ENCODE measurements around the gene B3GALNT1. TPM values are rescaled to one million over a fixed set of nuclear protein-coding genes. Genes with fewer than 3 reads are reported as not detected.
A peak's percentile ranks its signal among the peaks of the same experiment; 100 is the strongest.

The B3GALNT1 gene
- polyA plus RNA-seq, 3 donors, result 34.8 to 43.6 (median 36.5) TPM

DNA sequence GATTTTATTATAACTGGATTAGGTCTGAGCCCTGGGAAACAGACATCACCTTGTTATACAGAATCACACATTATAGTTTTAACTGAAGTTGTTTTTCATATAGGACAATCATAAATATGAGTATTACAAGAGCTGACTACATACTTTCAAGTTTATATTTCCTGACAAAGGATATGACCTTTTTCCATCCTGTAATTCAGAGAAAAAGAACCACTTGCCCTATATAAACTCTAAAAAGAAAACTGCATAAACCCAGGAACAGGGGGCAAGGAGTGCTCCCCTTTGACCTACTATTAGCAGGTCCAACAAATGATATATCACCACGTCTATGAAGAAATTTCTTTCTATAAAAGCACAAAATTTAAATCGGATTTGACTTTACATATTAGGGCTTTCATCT is 20.9 kb downstream of the B3GALNT1 start:
- DNase-seq, result no peak

DNA sequence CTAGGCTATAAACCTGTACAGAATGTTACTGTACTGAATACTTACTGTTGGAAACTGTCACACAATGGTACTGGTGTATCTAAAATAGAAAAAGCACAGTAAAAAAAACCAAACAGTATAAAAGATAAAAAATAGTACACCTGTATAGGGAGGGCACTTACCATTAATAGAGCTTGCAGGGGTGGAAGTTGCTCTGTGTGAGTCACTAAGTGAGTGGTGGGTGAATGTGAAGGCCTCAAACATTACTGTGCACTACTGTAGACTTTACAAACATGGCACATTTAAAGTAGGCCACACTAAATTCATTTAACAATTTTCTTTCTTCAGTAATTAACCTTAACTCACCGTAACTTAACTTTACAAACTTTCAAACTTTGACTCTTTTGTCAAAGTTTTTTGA is 22.0 kb downstream of the B3GALNT1 start:
- DNase-seq, result no peak

DNA sequence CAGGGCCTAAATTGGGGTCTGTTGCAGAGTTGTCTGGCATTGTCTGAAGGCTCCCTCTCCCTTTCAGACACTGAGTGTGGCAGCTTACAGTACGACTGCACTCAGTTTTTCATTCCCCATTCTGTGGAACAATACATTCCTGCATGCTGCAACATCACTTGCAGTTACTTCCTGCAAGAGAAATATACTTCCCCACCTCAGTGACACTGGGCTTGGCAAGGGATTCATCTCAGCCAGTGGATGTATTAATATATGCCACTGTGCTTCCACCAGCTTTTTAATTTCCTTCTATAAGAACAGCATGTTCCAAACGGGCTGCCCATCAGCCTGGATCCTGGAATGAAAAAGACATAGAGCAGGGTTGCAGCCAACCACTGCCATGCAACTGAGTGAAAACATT is 23.1 kb downstream of the B3GALNT1 start:
- DNase-seq, result no peak

DNA sequence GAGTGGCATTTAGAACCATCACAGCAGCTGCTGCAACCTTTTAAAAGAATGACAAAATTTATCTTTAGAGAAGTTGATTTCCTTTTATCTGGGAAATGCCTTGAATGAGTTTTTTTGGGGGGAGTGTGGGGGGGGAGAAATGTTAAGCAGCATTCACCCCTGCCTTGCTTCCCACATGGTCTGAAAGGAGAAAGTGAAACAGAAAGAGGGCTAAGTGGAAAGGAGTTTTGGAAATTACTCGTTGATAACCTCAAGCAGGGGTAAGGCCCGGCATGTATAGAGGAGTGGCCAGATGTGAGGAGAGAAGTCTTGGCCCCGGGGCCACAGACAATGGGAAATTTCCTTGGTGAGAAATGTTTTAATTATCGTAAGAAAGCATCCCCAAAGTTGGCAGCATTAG is 23.5 kb downstream of the B3GALNT1 start:
- no peak for DNase-seq

DNA sequence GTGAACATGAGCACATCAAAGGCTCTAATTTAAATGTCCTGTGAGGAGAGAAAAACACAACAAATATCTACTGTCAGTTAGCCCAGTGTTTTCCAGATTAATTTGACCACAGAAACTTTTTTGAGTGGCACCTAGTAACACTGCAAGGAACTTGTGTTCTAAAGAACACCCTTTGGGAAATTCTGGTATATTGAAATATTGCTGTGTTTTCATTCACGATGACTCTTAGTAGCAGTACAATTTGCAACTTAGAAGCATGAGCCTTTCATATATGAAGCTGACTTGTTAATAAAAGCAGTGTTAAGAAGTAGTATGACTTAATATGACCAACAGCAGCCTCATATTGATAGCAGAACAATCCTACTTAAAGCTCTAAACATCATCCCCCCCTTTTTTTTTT is 32.0 kb downstream of the B3GALNT1 start:
- DNase-seq, result no peak

DNA sequence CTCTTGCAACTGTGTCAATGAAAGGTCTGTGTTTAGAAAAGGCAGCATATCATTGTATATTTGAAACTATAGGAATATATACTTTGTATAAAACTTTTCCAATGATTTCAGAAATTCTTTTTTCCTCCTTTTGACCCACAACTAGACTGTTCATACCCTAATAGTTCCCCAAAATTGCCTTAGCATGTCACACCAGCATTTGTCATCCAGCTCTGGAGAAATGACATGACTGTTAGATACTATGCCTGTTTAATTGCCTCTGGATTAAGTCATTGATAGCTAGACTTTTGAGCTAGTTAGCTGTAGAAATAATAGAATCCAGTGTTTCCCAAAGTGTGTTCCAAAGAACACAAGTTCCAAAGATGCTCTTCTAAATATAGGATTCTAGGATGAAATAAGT is 32.4 kb downstream of the B3GALNT1 start:
- no peak for DNase-seq

DNA sequence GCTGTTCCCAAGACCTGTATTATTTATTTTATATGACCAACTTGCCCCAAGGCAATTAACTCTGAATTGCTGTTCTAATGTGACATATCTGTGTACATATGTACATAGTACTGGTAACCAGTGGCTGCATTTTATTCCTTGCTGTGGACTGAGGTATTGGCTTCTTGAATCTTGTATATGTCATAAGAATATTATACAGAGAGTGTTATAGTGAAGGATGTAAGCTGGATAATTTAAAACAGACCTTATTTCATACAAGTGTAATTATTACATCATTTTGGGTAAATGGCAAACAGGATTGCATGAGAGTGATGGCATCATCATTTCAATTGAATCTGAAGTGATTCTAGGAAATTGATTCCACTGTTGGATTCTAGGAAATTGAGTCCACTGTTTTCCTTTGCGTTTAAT is 32.9 kb downstream of the B3GALNT1 start:
- no peak for DNase-seq

DNA sequence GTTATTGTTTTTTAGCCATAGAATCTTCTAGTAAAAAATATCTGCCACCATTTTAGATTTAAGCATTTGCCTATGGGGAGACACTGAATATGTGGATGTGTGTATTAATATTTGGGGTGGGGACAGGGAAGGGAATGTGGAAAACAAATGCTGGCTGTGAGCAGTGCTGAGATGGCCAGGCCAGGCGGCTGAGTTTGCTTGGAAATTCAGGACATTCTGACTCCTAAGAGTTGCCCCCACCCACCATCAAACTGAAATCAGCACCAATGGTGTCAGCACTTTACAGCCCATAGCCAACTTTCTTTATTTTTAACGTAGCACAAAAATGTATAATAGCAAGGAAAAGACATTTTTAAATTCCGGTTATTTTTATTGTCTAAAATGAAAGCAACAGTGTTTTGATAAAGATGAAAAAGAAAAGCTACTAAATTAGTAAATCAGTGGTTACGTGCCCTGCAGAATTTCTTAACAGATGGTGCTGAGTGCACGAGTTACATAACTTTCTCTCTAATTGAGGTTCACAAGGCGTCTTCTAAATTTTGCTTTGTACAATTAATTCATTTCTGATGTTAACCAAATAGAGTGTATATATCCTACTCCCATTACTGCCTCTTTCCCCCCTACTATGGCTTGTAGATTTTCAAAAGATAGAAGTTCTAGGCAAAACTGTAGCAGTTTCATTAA is 34.0 kb downstream of the B3GALNT1 start:
- DNase-seq, result no peak

DNA sequence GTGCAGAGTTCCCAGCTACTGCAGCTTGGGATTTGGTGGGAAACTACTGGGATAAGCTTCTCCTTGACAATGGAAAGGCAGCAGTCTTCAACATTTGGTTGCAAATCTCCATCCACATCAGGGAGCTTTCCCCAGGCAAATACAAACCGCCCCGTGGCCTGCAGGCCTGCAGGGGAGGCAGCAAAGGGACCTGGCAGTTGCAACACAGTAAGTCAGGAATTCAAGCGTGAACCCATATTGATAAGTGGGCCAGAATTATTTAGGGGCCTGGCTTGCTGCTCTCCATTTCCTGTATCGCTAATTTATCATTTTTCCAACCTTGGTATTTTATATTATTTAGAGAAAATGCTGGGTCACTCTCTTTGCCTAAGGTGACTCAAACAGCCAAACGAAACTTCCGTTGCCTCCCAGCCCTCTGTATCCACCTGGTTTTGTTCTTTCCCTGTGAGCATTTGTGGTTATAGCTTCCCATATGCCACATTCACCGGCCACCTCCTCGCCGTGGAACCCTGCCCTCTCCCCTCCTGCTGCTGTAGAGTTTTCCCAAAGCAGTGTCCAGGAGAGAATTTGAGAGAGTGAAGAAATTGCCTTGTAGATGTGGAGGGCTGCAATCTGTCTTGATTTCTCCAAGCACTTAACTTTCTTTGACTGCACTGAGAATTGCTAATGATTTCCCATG is 34.8 kb downstream of the B3GALNT1 start:
- DNase-seq, result no peak

DNA sequence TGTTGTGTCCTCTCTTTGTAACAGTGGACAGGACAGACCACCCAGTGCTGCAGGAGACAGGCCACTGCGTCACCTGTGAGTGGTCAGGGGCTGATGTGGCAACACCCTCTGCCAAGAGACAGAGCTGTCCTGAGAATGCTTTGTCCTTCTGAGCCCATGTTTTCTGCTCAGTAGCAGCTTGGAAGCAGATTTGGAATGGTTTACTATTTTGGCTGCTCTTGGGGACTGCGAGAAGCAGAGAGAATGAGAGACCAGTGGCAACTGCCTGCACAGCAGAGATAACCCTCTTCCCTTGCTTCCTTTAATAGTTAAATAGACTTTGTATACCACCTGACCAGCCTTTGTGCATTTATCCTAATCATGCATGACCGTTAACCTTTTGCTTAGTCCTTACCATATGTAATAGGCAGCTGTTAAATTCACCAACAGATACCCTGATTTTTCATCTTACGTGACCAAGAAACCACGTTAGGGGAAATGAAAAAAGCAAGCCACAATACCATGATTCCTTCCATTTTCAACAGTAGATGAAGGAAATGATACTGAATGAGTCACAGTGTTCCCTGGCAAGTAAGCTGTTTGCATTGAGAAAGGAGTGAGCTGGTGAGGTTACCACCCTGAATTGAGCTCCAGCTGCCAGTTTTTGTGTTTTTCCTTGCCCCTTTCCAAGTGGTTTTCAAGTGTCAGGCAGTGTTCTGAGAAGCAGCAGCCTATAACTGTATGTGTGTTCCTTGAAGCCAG is 35.5 kb downstream of the B3GALNT1 start:
- no peak for DNase-seq

DNA sequence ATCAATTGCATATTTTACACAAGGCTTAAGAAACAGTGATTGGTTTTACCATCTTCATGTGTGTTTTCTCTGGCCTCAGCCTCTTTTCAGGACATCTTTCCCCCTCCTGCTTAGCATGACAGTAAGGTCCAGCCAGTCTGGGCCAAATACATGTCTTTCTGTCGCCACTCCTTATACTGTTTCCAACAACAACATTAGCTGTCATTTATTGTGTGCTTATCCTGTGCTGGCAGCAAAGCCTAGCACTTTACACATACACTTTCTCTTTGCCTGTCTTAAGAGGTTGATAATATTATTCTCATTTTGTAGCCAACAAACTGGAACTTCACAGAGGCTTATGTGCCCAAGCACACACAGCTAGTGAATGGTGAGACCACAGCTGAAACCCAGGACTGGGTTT is 37.8 kb downstream of the B3GALNT1 start:
- DNase-seq, result no peak

DNA sequence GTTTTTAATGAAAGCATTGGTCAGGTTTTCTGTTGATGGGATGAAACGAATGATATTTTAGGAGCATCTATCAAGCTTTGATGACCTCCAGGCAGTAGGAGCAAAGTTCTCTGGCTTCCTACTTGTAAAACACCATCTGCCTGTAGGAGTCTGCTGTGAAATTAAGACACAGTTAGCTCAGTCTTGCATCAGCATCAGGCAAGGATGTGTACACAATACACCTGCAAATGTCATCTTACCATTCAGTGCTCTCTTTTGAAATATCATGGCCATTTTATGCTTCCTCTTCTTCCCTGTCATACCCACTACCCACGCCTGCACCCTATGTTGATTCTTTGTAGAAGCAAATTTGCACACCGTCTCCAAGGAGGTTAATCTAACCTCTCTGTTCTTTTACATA is 38.2 kb downstream of the B3GALNT1 start:
- DNase-seq, result no peak

DNA sequence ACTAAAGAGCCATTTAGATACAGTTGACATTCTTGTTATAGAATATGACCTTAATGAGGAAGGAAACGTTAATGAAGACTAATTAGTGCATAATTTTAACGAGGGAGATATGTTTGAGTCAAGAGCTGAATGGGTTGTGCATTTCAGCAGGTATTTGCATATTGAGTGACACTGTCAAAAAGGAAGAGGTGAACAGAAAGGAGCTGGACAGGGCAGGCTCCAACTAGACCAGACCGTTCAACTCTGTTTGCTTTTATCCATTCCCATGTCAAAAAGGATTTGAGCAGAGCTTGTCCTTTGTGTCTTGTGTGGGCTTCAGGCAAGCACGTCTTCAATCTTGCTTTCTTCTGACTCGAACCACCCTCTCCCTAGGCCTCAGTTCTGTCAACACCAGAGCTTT is 40.7 kb downstream of the B3GALNT1 start:
- no peak for DNase-seq

DNA sequence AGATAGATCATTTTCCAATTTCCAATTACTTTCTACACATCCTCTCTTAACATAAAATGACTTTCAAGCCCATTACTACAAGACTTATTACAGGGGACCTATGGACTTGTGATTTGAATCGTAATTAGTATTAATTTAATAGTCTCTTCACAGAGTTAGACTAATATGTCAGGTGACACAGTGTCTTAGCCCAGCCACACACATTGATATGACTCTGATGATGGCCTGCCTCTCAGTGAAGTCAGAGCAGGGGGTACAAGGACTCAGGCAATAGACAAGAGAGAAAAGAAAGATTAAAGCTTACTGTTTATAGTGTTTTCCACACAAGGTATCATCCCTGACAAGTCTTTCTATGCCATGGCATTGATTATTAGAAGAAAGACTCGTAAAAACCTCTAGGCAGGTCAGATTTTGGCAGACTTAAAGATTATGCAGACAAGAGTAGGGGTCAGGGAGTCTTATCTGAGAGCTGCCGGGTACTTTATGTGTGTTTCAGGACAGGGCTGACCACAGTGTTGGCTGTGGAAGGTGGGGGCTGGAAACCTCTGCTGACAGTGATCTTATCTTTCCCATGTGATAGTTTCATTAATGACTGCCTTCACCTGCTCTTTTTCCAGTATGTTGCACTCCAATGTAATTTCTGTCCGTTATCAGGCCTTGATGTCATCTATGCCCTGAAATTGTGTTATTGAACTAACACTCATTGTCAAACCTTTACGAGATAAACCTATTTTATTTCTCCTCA is 50.1 kb downstream of the B3GALNT1 start:
- DNase-seq, result no peak

DNA sequence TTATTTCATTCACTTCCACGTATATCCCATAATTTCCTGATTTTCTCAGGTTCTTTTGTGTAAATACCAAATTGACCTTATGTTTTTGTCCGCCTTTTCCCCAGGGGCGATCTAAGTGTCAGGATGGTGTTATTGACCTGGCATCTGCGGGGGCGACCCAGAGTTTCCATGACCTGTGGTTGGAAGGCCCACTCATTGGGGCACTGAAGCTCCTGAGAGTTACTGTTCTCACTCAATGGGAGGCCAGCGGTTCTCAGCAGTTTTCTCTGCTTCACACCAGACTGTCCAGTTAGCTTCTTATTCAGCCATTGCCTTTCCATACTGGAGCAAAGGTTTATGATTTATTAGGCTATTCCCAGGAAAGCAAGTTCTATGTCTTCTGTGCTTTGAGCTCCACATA is 53.3 kb downstream of the B3GALNT1 start:
- DNase-seq, result no peak

DNA sequence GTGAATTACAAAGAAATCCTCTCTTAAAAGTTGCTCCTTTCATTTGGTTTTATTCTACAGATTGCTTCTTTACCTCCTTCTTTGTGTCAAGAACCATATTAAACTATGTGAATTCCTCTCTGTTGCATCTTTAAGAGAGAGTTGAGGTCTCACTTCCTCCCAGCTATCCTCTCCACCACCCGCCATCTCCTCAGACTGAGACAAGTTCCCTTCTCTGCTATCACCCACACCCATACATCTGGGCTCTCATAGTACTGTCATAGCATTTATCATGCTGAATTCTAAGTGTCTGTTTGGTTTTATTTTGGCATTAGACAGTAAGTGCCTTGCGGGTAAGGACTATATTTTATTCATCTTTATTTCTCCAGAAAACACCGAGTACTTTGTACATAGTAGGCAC is 54.2 kb downstream of the B3GALNT1 start:
- no peak for DNase-seq

DNA sequence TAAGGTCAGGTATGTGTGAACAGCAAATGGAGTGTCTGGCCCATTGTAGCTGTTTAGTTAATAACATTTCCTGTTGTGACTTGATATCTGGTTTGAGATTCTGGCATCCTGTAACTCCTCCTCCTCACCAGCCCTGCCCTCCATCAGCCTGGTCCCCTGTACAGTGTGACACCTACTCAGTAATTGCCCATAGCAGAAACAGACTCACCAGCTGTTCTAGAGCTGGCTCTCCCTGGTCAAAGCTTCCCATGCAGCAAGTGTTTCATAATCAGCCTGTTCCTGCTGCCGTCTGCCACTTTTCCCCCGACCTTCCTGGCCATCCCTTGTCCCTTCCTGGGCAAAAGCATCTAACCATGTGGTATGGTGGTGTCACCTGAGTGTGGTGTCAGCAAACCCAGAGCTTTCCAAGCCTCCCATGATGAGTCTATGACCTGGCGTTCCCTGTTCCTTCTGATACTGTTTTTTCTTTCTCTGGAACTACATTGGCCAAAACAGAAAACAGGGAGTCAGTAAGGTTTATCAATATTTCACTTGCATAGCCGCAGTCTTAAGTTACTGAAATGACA is 55.4 kb downstream of the B3GALNT1 start:
- no peak for DNase-seq

DNA sequence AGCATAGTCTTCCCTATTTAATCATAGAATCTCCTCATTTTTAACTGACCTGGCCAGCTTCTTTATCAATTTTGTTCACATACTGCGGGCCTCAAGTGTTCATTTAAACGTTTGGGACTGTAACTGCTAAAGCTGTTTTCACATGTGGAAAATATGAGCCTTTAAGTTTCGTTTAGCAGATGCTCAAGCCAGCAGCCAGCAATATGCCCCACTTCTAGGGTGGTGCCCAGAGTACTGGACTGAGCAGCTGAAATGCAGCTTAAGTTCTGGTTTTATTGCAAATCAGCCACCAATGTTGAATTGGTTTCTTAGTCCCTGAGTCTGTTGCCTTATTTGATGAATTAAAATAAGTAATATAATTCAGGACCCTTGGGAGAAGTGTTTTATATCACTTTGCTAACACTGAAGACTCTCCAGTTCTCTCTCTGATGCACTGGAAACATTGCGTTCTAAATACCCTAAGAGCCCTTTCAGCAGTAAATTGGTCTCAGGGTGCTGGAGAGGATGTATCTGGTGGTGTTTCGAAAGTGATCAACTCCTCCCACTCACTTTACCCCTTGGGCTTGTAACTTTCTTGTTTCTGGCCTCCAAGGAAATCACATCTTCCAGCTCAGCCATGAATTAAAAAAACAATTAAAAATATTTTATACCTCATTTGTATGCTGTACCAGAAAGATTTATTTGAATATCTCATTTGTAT is 61.7 kb downstream of the B3GALNT1 start:
- DNase-seq, result no peak

DNA sequence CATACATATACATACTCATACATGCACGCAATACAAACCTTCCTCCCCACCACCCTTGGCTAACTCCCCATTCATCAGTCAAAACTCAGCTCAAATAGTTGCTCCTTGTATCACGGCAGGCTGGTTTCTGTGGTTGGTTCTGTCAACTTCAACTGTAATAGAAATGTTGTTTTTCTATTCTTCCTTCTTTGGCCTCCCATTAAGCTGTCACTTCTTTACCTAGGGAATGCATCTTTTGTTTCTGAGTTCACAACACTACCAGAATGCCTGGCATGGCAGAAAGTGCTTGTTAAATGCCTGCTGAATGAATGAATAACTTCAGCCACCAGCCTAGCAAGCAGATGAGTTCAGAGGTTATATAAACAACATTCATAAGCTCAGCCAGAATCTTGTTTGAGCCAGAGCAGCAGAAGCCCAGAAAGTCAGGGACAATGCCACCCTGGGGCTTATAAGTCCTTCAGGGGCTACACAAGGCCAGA is 63.1 kb downstream of the B3GALNT1 start:
- peak; percentile 53 for DNase-seq

DNA sequence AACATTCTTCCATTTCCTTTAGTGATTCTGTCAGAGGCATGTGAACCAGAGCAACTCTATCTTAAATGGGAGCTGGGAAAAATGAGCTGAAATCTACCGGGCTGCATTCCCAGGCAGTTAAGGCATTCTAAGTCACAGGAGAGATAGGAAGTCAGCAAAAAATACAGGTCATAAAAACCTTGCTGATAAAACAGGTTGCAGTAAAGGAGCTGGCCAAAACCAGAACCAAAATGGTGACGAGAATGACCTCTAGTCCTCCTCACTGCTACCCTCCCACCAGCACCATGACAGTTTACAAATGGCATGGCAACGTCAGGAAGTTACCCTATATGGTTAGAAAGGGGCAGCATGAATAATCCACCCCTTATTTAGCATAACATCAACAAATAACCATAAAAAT is 66.4 kb downstream of the B3GALNT1 start:
- DNase-seq, result no peak

DNA sequence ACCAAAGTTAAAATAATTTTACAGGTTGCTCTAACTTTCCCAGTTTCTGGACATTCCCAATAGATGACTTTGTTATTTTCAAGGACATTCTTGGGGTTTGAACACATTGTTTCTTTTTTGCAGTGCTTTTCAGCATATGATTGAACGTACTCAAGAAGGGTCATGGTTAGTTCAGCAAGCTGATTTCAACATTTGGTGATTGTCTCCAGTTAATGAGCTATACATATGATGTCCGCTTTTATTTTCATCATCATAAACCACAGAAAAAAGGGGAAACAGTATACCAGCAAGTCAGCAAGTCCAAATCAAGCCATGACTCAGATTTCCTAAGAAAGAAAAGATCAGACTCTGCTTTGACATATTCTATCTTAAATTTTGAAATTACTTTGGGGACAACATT is 69.4 kb downstream of the B3GALNT1 start:
- no peak for DNase-seq

All from renal pelvis (tissue), 4 donors.